ENCODE results near the gene MRPS10.

Gene MRPS10

DNA sequence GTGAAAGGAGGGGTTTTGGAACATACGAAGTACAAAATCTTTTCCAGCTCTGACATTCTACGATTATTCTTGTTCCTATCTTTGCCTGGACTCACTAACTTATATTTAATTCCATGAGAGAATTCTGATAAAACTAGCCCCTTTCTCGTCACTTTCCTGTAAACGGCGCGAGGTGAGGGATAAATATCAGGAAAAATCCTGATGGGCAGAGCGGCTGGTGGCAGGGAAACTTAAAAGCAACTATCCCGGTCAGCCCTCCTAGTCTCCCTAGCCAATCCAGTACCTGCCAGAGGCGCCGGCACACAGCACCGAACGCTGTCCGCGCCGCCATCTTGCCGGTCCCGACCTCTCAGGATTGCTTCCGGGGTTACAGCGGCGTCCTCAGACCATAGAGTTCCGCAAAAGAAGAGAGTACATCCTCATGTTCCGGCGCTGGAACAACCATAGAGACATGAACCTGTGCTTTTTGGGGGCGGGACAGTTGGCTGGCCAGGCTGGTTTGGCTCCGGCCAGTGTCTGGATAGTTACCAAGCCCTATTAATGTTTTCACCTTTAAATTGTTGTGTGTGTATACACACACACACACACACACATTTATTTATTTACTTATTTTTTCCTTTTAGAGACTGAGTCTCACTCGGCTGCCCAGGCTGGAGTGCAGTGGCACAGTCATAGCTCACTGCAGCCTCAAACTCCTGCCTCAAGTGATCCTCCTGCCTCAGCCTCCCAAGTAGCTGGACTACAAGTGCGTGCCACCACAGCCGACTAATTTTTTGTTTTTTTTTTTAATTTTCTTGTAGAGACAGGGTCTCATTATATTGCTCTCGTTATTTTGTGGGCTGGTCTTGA lies at the start of gene MRPS10:
MRPS10 (minus strand) TSS at position 343 of the 849 bp plus-strand sequence; CDS start at position 331, 12 bp downstream.
- H3K9me3 Mint-ChIP-seq: no peaks in the 10 kb centered on the region
- H3K4me1 Mint-ChIP-seq: peaks cover 22% of the 10 kb centered on the region
- no peak for TF ChIP-seq CTCF (IDR thresholded peaks at IDR 0.05)
- peak within 1 kb of the TSS; percentile 97 for H3K4me3 Mint-ChIP-seq
- H3K27me3 Mint-ChIP-seq (ENCODE audit: low read depth, poor library complexity): peaks cover 4% of the 10 kb centered on the region
- no peaks in the 10 kb centered on the region for H3K36me3 Mint-ChIP-seq (ENCODE audit: low read depth)
- peak within 1 kb of the TSS; percentile 100 for H3K27ac Mint-ChIP-seq
- DNase-seq: peak; percentile 89

GRCh38 chr6:42266538-42266937 lies 48.9 kb upstream of the MRPS10 start:
- H3K27me3 Mint-ChIP-seq (ENCODE audit: low read depth, poor library complexity): peaks cover 12% of the 10 kb centered on the region
- H3K9me3 Mint-ChIP-seq: no peaks in the 10 kb centered on the region
- no peak for DNase-seq
- H3K36me3 Mint-ChIP-seq (ENCODE audit: low read depth): no peaks in the 10 kb centered on the region
- no peak for TF ChIP-seq CTCF (IDR thresholded peaks at IDR 0.05)
- H3K4me1 Mint-ChIP-seq: peaks cover 24% of the 10 kb centered on the region
- no peak overlapping the region for H3K4me3 Mint-ChIP-seq
- no peak overlapping the region for H3K27ac Mint-ChIP-seq

GRCh38 chr6:42264852-42265390 lies 47.3 kb upstream of the MRPS10 start:
- H3K36me3 Mint-ChIP-seq (ENCODE audit: low read depth): no peaks in the 10 kb centered on the region
- no peak for TF ChIP-seq CTCF (IDR thresholded peaks at IDR 0.05)
- H3K27me3 Mint-ChIP-seq (ENCODE audit: low read depth, poor library complexity): peaks cover 20% of the 10 kb centered on the region
- H3K27ac Mint-ChIP-seq: no peak overlapping the region
- H3K4me3 Mint-ChIP-seq: no peak overlapping the region
- no peak for DNase-seq
- peaks cover 34% of the 10 kb centered on the region for H3K4me1 Mint-ChIP-seq
- H3K9me3 Mint-ChIP-seq: no peaks in the 10 kb centered on the region

DNA sequence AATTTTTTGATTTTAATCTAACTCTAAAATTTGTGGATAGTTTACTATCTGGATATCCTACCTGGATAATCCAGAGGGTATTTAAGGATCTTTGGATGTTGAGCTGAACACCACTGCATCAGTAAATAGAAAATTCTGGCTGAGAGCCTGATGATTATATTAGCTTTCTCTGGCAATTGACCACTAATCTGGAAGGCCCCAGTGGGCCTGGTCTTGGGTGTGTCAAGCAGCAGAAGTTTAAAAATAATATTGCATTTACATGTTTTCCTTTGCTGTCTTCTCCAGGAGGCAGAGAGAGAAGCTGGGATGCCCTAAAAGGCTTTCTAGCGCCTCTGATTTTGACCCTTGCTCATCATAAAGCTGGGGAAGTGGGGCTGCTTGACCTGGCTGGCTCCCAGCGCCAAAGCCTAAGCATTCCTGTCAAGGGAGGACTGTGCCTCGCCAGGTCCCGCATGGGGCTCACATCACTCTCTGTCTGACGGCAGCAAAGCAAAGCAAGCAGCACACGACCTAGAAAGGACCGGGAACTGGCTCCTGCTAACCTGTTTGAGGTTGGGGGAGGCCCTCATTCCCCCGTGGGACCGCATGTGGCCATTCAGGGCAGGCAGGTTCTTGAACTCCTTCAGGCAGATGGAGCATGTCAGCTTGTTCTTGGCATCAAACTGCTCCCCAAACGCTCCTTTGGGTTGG lies 46.6 kb upstream of the MRPS10 start:
- Mint-ChIP-seq H3K27me3 (ENCODE audit: low read depth, poor library complexity) (peaks cover 22% of the 10 kb centered on the region), H3K36me3 (ENCODE audit: low read depth) (no peaks in the 10 kb centered on the region), H3K27ac (no peak overlapping the region), H3K4me3 (no peak overlapping the region), H3K9me3 (no peaks in the 10 kb centered on the region), H3K4me1 (peaks cover 36% of the 10 kb centered on the region)
- no peak for TF ChIP-seq CTCF (IDR thresholded peaks at IDR 0.05)
- DNase-seq: no peak

DNA sequence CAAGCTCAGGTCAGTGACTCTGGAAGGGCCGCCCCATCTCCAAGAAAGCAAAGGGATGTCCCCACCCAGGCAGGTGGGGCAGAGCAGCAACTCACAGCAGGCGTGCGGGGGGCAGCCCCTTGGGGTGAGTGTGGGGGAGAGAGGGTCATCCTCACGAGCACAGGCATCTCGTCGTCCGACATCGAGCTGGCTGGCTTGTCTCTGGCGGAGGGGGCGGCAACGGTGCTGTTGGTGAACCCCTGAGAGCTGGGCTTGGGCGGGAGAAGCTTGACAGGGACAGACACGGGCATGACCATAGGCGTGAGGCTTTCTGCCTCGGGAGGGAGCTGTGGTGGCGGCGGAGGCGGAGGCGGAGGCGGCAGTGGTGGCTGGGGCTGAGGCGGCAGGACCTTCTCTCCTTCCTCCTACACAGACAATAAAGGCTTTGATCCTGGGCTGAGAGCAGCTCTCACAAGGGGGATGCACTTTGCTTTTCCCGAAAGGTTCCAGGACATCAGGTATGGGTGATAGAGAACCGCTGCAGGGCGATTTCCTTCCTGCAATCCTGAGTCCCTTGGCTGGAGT lies 45.6 kb upstream of the MRPS10 start:
- no peak for TF ChIP-seq CTCF (IDR thresholded peaks at IDR 0.05)
- H3K4me3 Mint-ChIP-seq: peak overlapping the region; percentile 23
- peak; percentile 55 for DNase-seq
- no peaks in the 10 kb centered on the region for H3K36me3 Mint-ChIP-seq (ENCODE audit: low read depth)
- H3K9me3 Mint-ChIP-seq: no peaks in the 10 kb centered on the region
- H3K27ac Mint-ChIP-seq: no peak overlapping the region
- H3K4me1 Mint-ChIP-seq: peaks cover 36% of the 10 kb centered on the region
- peaks cover 30% of the 10 kb centered on the region for H3K27me3 Mint-ChIP-seq (ENCODE audit: low read depth, poor library complexity)

Measured in nephron progenitor cell (in vitro differentiated cells).